Measurements from ENCODE around the gene CADPS. TPM values are rescaled to one million over a fixed set of nuclear protein-coding genes. Genes with fewer than 3 reads are reported as not detected.

Gene CADPS
- polyA plus RNA-seq, 3 donors: not detected

GRCh38 chr3:62818347-62818746 lies 56.9 kb downstream of the CADPS start:
- Histone ChIP-seq H3K4me1 (ENCODE audit: control insufficient read depth in 1 of 2, insufficient read depth in 2 of 2, low read length in 2 of 2) (no peaks in the 10 kb centered on the region), H3K79me2 (ENCODE audit: insufficient read depth, low read length) (no peaks in the 10 kb centered on the region), H3K27me3 (ENCODE audit: control insufficient read depth in 2 of 2, insufficient read depth in 2 of 2, low read length in 2 of 2) (no peaks in the 10 kb centered on the region), H3K4me3 (replicated peaks in 1 of 3; ENCODE audit: low read depth in 2 of 3, low read length in 3 of 3) (no peak overlapping the region), H3K36me3 (replicated peaks in 1 of 2; ENCODE audit: control insufficient read depth in 1 of 2, insufficient read depth in 2 of 2, low read length in 2 of 2) (no peaks in the 10 kb centered on the region), H3K4me2 (replicated peaks; ENCODE audit: extremely low read depth, low read length, poor library complexity, severe bottlenecking) (no peak overlapping the region), H2AFZ (ENCODE audit: insufficient read depth, low read depth, low read length, poor library complexity, severe bottlenecking) (no peak overlapping the region), H3K9ac (ENCODE audit: insufficient read depth, low read length, poor library complexity, severe bottlenecking) (no peak overlapping the region), H3K27ac (ENCODE audit: low read depth in 1 of 2, low read length in 2 of 2) (no peak overlapping the region), H3K9me3 (replicated peaks in 1 of 2; ENCODE audit: control insufficient read depth in 1 of 2, insufficient read depth in 1 of 2, low read length in 2 of 2) (no peaks in the 10 kb centered on the region), H4K20me1 (ENCODE audit: insufficient read depth, low read length) (no peaks in the 10 kb centered on the region)
- Mint-ChIP-seq H3K4me1 (no peaks in the 10 kb centered on the region), H3K27ac (no peak overlapping the region), H3K27me3 (ENCODE audit: low read depth in 3 of 3) (peaks cover 0 to 3% (median 0%) of the 10 kb centered on the region in 3 donors), H3K9me3 (peaks cover 0 to 4% (median 2%) of the 10 kb centered on the region in 7 donors), H3K4me3 (no peak overlapping the region), H3K36me3 (no peaks in the 10 kb centered on the region)
- no peak for DNase-seq
- intact Hi-C loops (cut with micrococcal nuclease): no loop called here
- WGBS (ENCODE audit: insufficient coverage): no CpG with 5 or more reads among the region's 5 CpGs
- TF ChIP-seq CTCF (IDR thresholded peaks at IDR 0.05): no peak

GRCh38 chr3:62817678-62818077 lies 57.5 kb downstream of the CADPS start:
- WGBS (ENCODE audit: insufficient coverage): no CpG with 5 or more reads among the region's 2 CpGs
- Histone ChIP-seq H3K27ac (ENCODE audit: low read depth in 1 of 2, low read length in 2 of 2) (no peak overlapping the region), H3K4me1 (ENCODE audit: control insufficient read depth in 1 of 2, insufficient read depth in 2 of 2, low read length in 2 of 2) (no peaks in the 10 kb centered on the region), H3K9ac (ENCODE audit: insufficient read depth, low read length, poor library complexity, severe bottlenecking) (no peak overlapping the region), H3K27me3 (ENCODE audit: control insufficient read depth in 2 of 2, insufficient read depth in 2 of 2, low read length in 2 of 2) (no peaks in the 10 kb centered on the region), H3K79me2 (ENCODE audit: insufficient read depth, low read length) (no peaks in the 10 kb centered on the region), H3K4me2 (replicated peaks; ENCODE audit: extremely low read depth, low read length, poor library complexity, severe bottlenecking) (no peak overlapping the region), H3K36me3 (replicated peaks in 1 of 2; ENCODE audit: control insufficient read depth in 1 of 2, insufficient read depth in 2 of 2, low read length in 2 of 2) (no peaks in the 10 kb centered on the region), H3K4me3 (replicated peaks in 1 of 3; ENCODE audit: low read depth in 2 of 3, low read length in 3 of 3) (no peak overlapping the region), H2AFZ (ENCODE audit: insufficient read depth, low read depth, low read length, poor library complexity, severe bottlenecking) (no peak overlapping the region), H4K20me1 (ENCODE audit: insufficient read depth, low read length) (no peaks in the 10 kb centered on the region), H3K9me3 (replicated peaks in 1 of 2; ENCODE audit: control insufficient read depth in 1 of 2, insufficient read depth in 1 of 2, low read length in 2 of 2) (no peaks in the 10 kb centered on the region)
- no peaks in the 10 kb centered on the region for H3K36me3 Mint-ChIP-seq
- DNase-seq: no peak
- H3K9me3 Mint-ChIP-seq: peaks cover 0 to 4% (median 2%) of the 10 kb centered on the region in 7 donors
- no peak overlapping the region for H3K27ac Mint-ChIP-seq
- no peaks in the 10 kb centered on the region for H3K4me1 Mint-ChIP-seq
- H3K27me3 Mint-ChIP-seq (ENCODE audit: low read depth in 3 of 3): peaks cover 0 to 3% (median 0%) of the 10 kb centered on the region in 3 donors
- H3K4me3 Mint-ChIP-seq: no peak overlapping the region
- no peak for TF ChIP-seq CTCF (IDR thresholded peaks at IDR 0.05)
- intact Hi-C loops (cut with micrococcal nuclease): no loop called here
